ENCODE data around the gene NT5E.

- TF ChIP-seq CTCF (conservative IDR thresholded peaks at IDR 0.05) (no peak), ZFX (IDR thresholded peaks at IDR 0.05) (no peak)
Measured at GRCh38 chr6:85412911-85413430, 36.9 kb upstream of the NT5E start.

All from C4-2B (cell line).